ENCODE results near the gene RPS6KA2.

The RPS6KA2 gene

DNA sequence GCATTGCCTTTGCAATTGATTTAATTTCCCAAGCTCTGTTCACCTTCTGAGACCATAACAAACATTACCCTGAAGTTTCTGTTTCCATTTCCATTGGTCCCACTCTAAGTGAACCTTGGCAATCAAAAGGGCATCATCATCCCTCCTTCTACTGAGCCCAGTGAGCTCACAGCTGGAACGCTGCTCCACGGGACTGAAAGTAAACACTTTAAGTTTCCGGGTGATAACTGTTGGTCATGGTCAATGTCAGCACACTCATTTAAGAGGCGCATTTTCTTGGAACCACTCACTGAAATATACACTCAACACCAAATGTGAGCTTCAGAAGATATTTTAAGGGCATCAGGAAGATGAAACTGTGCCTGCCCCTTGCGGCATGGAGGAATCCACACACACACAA lies 37.1 kb upstream of the RPS6KA2 start:
- H3K9me3 ChIP-seq (ENCODE audit: control insufficient read depth, insufficient read depth, low read depth, low read length): no peaks in the 10 kb centered on the region
- H3K9ac ChIP-seq (ENCODE audit: low read length): no peak overlapping the region
- no peaks in the 10 kb centered on the region for H3K36me3 ChIP-seq (ENCODE audit: control insufficient read depth, insufficient read depth, low read length)
- no peaks in the 10 kb centered on the region for H3K27me3 ChIP-seq (ENCODE audit: control insufficient read depth, insufficient read depth, low read length)
- no peaks in the 10 kb centered on the region for H3K4me1 ChIP-seq (ENCODE audit: control insufficient read depth, insufficient read depth, low read length)
- H3K27ac ChIP-seq (ENCODE audit: low read depth, low read length): no peak overlapping the region
- H3K4me3 ChIP-seq (ENCODE audit: low read depth, low read length): no peak overlapping the region

DNA sequence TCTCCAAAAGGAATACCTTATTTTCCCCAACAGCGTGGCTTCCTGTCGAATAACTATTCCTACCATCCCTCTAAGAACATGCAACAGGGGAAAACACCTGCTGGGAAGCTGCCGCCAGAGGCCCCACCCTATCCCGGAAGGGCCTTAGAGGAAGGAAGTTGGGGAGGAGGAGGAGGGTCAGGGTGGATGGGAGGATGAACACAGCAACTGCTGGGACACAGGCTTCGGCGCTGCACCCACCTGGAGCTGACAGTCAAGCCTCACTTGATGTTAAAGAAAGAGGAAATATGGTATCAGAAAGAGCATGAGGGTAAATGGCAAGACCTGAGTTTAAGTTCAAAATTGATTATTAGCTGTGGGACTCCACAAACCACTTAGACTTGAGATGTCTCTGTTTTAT lies 36.5 kb upstream of the RPS6KA2 start:
- no peaks in the 10 kb centered on the region for H3K9me3 ChIP-seq (ENCODE audit: control insufficient read depth, insufficient read depth, low read depth, low read length)
- H3K4me3 ChIP-seq (ENCODE audit: low read depth, low read length): no peak overlapping the region
- H3K27ac ChIP-seq (ENCODE audit: low read depth, low read length): no peak overlapping the region
- peaks cover 4% of the 10 kb centered on the region; the same call in 1 of the 2 replicates for H3K27me3 ChIP-seq (ENCODE audit: control insufficient read depth, insufficient read depth, low read length)
- H3K36me3 ChIP-seq (ENCODE audit: control insufficient read depth, insufficient read depth, low read length): no peaks in the 10 kb centered on the region
- H3K4me1 ChIP-seq (ENCODE audit: control insufficient read depth, insufficient read depth, low read length): no peaks in the 10 kb centered on the region
- no peak overlapping the region for H3K9ac ChIP-seq (ENCODE audit: low read length)

GRCh38 chr6:166662690-166663089 lies 35.6 kb upstream of the RPS6KA2 start:
- no peak overlapping the region for H3K27ac ChIP-seq (ENCODE audit: low read depth, low read length)
- no peaks in the 10 kb centered on the region for H3K4me1 ChIP-seq (ENCODE audit: control insufficient read depth, insufficient read depth, low read length)
- H3K4me3 ChIP-seq (ENCODE audit: low read depth, low read length): no peak overlapping the region
- H3K9ac ChIP-seq (ENCODE audit: low read length): no peak overlapping the region
- H3K9me3 ChIP-seq (ENCODE audit: control insufficient read depth, insufficient read depth, low read depth, low read length): no peaks in the 10 kb centered on the region
- H3K36me3 ChIP-seq (ENCODE audit: control insufficient read depth, insufficient read depth, low read length): no peaks in the 10 kb centered on the region
- H3K27me3 ChIP-seq (ENCODE audit: control insufficient read depth, insufficient read depth, low read length): peaks cover 13% of the 10 kb centered on the region

DNA sequence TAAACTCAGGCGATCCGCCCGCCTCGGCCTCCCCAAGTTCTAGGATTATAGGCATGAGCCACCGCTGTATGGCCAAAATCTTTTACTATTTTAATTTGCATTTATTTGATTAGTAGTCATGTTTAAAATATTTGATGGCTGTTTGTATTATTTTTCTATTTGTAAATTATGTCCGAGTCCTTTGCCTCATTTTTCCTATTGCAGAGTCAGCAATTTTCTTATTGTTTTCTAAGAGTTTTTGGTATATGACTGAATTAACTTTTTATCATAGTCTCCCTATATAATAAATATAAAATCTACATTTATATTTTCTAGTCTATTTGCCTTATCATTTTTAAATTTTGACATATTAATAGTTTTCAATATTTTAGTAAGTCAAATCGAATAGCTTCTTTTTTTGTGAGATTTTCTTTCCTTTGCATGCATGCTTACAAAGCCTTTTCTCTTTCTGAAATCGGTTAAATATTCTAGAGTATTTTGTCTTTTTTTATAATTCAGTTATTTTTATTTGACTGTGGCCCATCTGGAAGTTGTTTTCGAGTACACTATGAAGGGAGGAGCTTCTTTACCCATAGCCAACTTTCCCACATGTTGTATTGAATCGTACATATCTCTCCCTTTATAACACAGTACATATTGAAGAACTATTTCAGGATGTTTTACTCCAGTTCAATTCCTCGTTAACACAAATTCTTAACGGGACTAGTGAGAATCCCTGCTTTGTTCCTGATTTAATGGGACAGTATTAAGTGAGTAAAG lies 34.5 kb upstream of the RPS6KA2 start:
- Histone ChIP-seq H3K4me3 (ENCODE audit: low read depth, low read length) (no peak overlapping the region), H3K9ac (ENCODE audit: low read length) (no peak overlapping the region), H3K36me3 (ENCODE audit: control insufficient read depth, insufficient read depth, low read length) (no peaks in the 10 kb centered on the region), H3K27me3 (ENCODE audit: control insufficient read depth, insufficient read depth, low read length) (peaks cover 24% of the 10 kb centered on the region), H3K9me3 (ENCODE audit: control insufficient read depth, insufficient read depth, low read depth, low read length) (no peaks in the 10 kb centered on the region), H3K4me1 (ENCODE audit: control insufficient read depth, insufficient read depth, low read length) (peaks cover 10% of the 10 kb centered on the region), H3K27ac (ENCODE audit: low read depth, low read length) (no peak overlapping the region)

GRCh38 chr6:166660157-166660688 lies 33.2 kb upstream of the RPS6KA2 start:
- no peak overlapping the region for H3K27ac ChIP-seq (ENCODE audit: low read depth, low read length)
- H3K27me3 ChIP-seq (ENCODE audit: control insufficient read depth, insufficient read depth, low read length): peaks cover 37% of the 10 kb centered on the region
- peaks cover 15% of the 10 kb centered on the region for H3K4me1 ChIP-seq (ENCODE audit: control insufficient read depth, insufficient read depth, low read length)
- no peak overlapping the region for H3K4me3 ChIP-seq (ENCODE audit: low read depth, low read length)
- no peak overlapping the region for H3K9ac ChIP-seq (ENCODE audit: low read length)
- no peaks in the 10 kb centered on the region for H3K36me3 ChIP-seq (ENCODE audit: control insufficient read depth, insufficient read depth, low read length)
- no peaks in the 10 kb centered on the region for H3K9me3 ChIP-seq (ENCODE audit: control insufficient read depth, insufficient read depth, low read depth, low read length)

DNA sequence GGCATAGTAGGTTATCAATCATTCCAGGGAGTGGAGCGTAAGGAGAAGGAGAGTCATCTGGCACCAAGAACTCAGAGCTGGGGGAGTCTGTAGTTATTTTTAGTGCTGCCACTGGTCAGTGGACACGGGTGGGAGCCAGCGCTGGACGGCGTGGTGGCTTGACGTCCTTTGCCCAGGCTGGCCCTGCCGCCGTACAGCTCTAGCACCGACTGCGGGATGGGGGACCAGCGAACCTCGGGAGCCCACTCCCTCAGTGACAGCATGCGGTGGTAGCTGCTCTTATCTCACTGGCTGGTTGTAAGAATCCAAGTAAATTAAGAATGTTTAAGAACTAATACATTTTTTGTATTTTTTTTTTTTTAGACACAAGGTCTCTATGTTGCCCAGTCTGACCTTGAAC lies 32.5 kb upstream of the RPS6KA2 start:
- H3K27ac ChIP-seq (ENCODE audit: low read depth, low read length): no peak overlapping the region
- H3K27me3 ChIP-seq (ENCODE audit: control insufficient read depth, insufficient read depth, low read length): peaks cover 42% of the 10 kb centered on the region
- H3K36me3 ChIP-seq (ENCODE audit: control insufficient read depth, insufficient read depth, low read length): no peaks in the 10 kb centered on the region
- H3K4me1 ChIP-seq (ENCODE audit: control insufficient read depth, insufficient read depth, low read length): peaks cover 15% of the 10 kb centered on the region
- H3K9me3 ChIP-seq (ENCODE audit: control insufficient read depth, insufficient read depth, low read depth, low read length): no peaks in the 10 kb centered on the region
- no peak overlapping the region for H3K9ac ChIP-seq (ENCODE audit: low read length)
- H3K4me3 ChIP-seq (ENCODE audit: low read depth, low read length): no peak overlapping the region

GRCh38 chr6:166658792-166659150 lies 31.7 kb upstream of the RPS6KA2 start:
- Histone ChIP-seq H3K4me3 (ENCODE audit: low read depth, low read length) (no peak overlapping the region), H3K36me3 (ENCODE audit: control insufficient read depth, insufficient read depth, low read length) (no peaks in the 10 kb centered on the region), H3K9me3 (ENCODE audit: control insufficient read depth, insufficient read depth, low read depth, low read length) (no peaks in the 10 kb centered on the region), H3K9ac (ENCODE audit: low read length) (no peak overlapping the region), H3K27ac (ENCODE audit: low read depth, low read length) (no peak overlapping the region), H3K27me3 (ENCODE audit: control insufficient read depth, insufficient read depth, low read length) (peaks cover 42% of the 10 kb centered on the region), H3K4me1 (ENCODE audit: control insufficient read depth, insufficient read depth, low read length) (peaks cover 15% of the 10 kb centered on the region)

GRCh38 chr6:166658115-166658791 lies 31.2 kb upstream of the RPS6KA2 start:
- no peak overlapping the region for H3K9ac ChIP-seq (ENCODE audit: low read length)
- H3K27ac ChIP-seq (ENCODE audit: low read depth, low read length): no peak overlapping the region
- no peaks in the 10 kb centered on the region for H3K9me3 ChIP-seq (ENCODE audit: control insufficient read depth, insufficient read depth, low read depth, low read length)
- H3K4me3 ChIP-seq (ENCODE audit: low read depth, low read length): no peak overlapping the region
- H3K4me1 ChIP-seq (ENCODE audit: control insufficient read depth, insufficient read depth, low read length): peaks cover 15% of the 10 kb centered on the region
- H3K27me3 ChIP-seq (ENCODE audit: control insufficient read depth, insufficient read depth, low read length): peaks cover 42% of the 10 kb centered on the region
- H3K36me3 ChIP-seq (ENCODE audit: control insufficient read depth, insufficient read depth, low read length): no peaks in the 10 kb centered on the region

DNA sequence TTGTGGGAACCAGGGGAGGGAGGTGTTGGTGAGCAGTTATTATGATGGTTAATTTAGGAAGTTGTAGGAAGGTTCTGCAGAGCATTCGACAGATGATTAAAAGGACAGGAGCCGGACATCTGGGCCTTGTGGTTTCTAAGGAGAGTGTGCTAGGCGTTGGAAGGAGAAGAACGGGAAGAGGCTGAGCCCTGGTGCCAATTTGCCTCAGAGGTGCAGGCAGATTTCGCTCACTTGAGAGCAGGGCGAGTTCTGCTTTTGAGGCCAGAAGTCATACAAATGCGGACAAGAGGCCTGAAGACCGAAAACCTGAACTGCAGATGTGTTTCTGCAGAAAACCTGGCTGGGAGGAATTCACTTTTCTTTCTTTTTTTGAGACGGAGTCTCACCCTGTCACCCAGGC lies 30.5 kb upstream of the RPS6KA2 start:
- Histone ChIP-seq H3K27me3 (ENCODE audit: control insufficient read depth, insufficient read depth, low read length) (peaks cover 42% of the 10 kb centered on the region), H3K36me3 (ENCODE audit: control insufficient read depth, insufficient read depth, low read length) (no peaks in the 10 kb centered on the region), H3K4me1 (ENCODE audit: control insufficient read depth, insufficient read depth, low read length) (peaks cover 15% of the 10 kb centered on the region), H3K9ac (ENCODE audit: low read length) (no peak overlapping the region), H3K9me3 (ENCODE audit: control insufficient read depth, insufficient read depth, low read depth, low read length) (no peaks in the 10 kb centered on the region), H3K4me3 (ENCODE audit: low read depth, low read length) (no peak overlapping the region), H3K27ac (ENCODE audit: low read depth, low read length) (no peak overlapping the region)

DNA sequence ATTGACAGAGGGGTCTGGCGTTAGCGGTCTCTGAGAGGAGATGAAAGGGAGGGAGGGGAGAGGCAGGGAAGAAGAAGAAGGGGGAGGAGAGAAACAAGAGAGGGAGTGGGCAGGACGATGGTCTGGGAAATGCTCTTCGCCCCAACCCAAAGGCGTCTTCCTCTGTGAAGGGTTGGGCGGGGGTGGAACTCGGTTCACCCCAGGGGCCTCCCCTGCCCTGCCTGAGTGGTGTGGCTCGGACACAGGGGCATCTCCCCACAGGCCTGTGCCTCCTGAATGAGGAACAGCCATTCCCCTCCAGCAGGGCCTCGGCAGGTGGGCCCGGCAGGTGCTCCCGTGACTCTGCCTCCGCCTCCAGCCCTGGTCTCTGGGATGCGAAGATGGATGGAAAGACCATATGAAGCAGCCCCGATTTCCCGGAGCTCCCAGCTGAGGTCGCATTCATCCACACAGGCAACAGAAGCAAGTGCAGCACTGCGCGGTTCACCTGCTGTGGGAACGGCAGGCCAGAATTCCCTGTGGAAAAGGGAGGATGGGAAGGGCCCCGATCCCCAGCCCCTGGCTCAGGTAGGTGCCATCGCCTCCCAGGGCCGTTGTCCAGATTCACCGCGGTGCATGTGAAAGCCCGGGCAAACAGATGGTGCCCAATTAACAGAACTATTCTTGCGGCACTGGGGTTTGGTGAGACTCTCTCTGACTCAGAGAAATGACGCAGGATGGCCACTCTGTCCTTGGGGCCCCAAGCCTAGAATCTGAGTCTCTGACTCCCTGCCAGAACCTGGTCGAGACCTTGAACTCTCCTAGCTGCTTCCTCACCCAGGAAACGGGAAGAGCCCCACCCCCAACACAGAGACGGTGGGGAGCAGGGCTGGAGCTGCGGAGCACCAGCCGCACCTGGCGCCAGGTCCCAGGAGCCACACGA lies 29.4 kb upstream of the RPS6KA2 start:
- H3K36me3 ChIP-seq (ENCODE audit: control insufficient read depth, insufficient read depth, low read length): no peaks in the 10 kb centered on the region
- H3K9ac ChIP-seq (ENCODE audit: low read length): no peak overlapping the region
- H3K27me3 ChIP-seq (ENCODE audit: control insufficient read depth, insufficient read depth, low read length): peaks cover 42% of the 10 kb centered on the region
- H3K9me3 ChIP-seq (ENCODE audit: control insufficient read depth, insufficient read depth, low read depth, low read length): no peaks in the 10 kb centered on the region
- peak overlapping the region; percentile 54 for H3K4me3 ChIP-seq (ENCODE audit: low read depth, low read length)
- H3K4me1 ChIP-seq (ENCODE audit: control insufficient read depth, insufficient read depth, low read length): peaks cover 15% of the 10 kb centered on the region
- H3K27ac ChIP-seq (ENCODE audit: low read depth, low read length): no peak overlapping the region
